Adrenal gland (tissue), 12 donors: ENCODE measurements around the gene MYT1. TPM values are rescaled to one million over a fixed set of nuclear protein-coding genes. Genes with fewer than 3 reads are reported as not detected.

Source experiments
- DNase-seq, 7 donors: peaks; one replicate each; pipeline ENCODE4 v3.0.0-alpha.2; 2019 to 2020
- H3K27ac ChIP-seq, 5 donors: fragments of 200-600 bp; sonication (generic) in 4 of 5; 1 replicate in 3 of 5; 2 replicates in 2 of 5; pipeline versions ENCODE4 v1.5.1 to v1.8.0; 2016 to 2020; ENCODE audit warnings: mild to moderate bottlenecking in 1 of 5
- H3K27me3 ChIP-seq: fragments of 200-600 bp; 2 replicates; pipeline ENCODE4 v1.8.0; 2021
- H3K36me3 ChIP-seq, 2 donors: fragments of 200-600 bp; replicated peaks in 1 of 2; 1 replicate in 1 of 2; 2 replicates in 1 of 2; pipeline versions ENCODE4 v1.5.1 to v1.8.0; 2018 to 2022
- H3K4me1 ChIP-seq, 2 donors: fragments of 200-600 bp; replicated peaks in 1 of 2; 1 replicate in 1 of 2; 2 replicates in 1 of 2; pipeline versions ENCODE4 v1.5.1 to v1.8.0; 2018 to 2021
- H3K4me3 ChIP-seq, 4 donors: fragments of 200-600 bp; sonication (generic) in 3 of 4; one replicate each; pipeline ENCODE4 v1.5.1; 2016 to 2018
- H3K9me3 ChIP-seq, 3 donors: fragments of 200-600 bp; sonication (generic) in 1 of 3; replicated peaks in 1 of 3; 1 replicate in 2 of 3; 2 replicates in 1 of 3; pipeline versions ENCODE4 v1.5.1 to v1.8.0; 2016 to 2021
- POLR2A ChIP-seq, 2 donors: fragments of 450-650 bp; IDR thresholded peaks; one replicate each; pipeline ENCODE4 v1.6.1; 2017; ENCODE audit warnings: antibody characterized with exemption in 2 of 2, mild to moderate bottlenecking in 2 of 2, moderate library complexity in 1 of 2
- WGBS, 4 donors: extraction: QIAGEN DNeasy Blood & Tissue Kit in 2 of 4; methylation state at CpG; one replicate each; pipeline versions ENCODE4 v1.1.5 to v1.1.7; 2013 to 2017; 5-methylcytosine and 5-hydroxymethylcytosine counted together
- intact Hi-C, 2 donors: fragments of 100-400 bp; cut with DNase I; formaldehyde crosslinking; loops; one replicate each; pipeline versions ENCODE4 v1.14.1 to v1.15.0; 2022 to 2023
- polyA plus RNA-seq, 3 donors: library from polyadenylated mRNA; stranded (reverse); fragments of 200-250 nt in 2 of 3; fragments of 350-450 nt in 1 of 3; fragmentation: Illumina TruSeq in 1 of 3; extraction: RNeasy Lipid Tissue Mini Kit (QIAGEN cat#74804) in 1 of 3; gene quantifications; one replicate each; pipeline ENCODE4 v1.2.3, GENCODE V29; 2013 to 2014
- total RNA-seq, 9 donors: library from RNA; depleted of rRNA in 4 of 9; stranded (reverse); fragments of >200 nt in 4 of 9; fragments of 120-200 nt in 1 of 9; fragmentation: NEBNext Ultra II Directional in 1 of 9; extraction: Animal tissue kit (Norgen Biotek cat#: 25700) in 1 of 9; gene quantifications; one replicate each; pipeline versions ENCODE4 v1.1.0 to v1.2.4, GENCODE V29; 2013 to 2023
- TF ChIP-seq, protein P1 (sequence below), 6 experiments: fragments of 450-650 bp in 4 of 6; fragments of 200-600 bp in 2 of 6; sonication (generic) in 1 of 6; IDR thresholded peaks; 1 replicate in 5 of 6; 2 replicates in 1 of 6; pipeline versions ENCODE4 v1.5.1 to v1.8.0; 2016 to 2021; ENCODE audit warnings: antibody characterized with exemption in 6 of 6, mild to moderate bottlenecking in 2 of 6, moderate library complexity in 1 of 6
- donor health status: healthy with polysubstance abuse.
- donor health status: Bipolar disorder and iron deficiency.
- donor health status: DM: yes; HTN: yes; CAD: no.
- donor health status: DM: no; HTN: no; CAD: no.
- donor health status: DM: no; HTN: no; CAD: no.
- donor health status: DM: yes; HTN: yes; CAD: no.

The MYT1 gene
- total and polyA plus RNA-seq, 12 donors = 0.61 to 8.5 (median 2.7) TPM

DNA sequence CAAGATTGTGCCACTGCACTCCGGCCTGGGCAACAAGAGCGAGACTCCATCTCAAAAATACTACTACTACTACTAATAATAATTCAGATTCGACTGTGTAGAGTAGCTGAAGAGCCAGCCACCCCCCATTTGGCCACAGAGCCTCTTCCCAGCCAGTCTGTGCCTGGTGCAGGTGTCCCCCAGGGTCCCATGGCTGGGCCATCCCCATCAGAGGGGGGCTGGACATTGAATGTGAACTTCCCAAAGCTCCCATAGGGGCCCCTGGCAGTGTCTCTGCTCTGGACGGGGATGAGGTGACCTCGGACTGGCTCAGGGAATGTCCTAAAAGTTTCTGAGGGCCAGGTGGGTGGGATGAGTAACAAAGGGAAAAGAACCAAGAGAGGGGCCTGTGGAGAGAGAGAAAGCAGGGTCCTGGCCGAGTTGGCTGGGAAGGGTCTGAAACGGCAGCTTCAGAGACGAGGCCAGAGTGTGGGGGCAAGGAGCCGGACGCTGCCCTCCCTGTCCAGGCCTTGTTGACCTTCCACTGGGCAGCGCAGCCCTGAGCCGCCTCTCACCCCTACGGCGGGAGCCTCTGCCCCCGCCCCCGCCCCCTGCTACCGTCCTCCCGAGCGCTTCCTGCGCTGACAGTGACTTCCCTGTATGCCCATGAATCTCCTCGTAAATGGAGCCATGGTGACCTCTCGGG lies 66.4 kb downstream of the MYT1 start:
- no peaks in the 10 kb centered on the region for H3K27me3 ChIP-seq
- H3K9me3 ChIP-seq = no peaks in the 10 kb centered on the region
- H3K4me3 ChIP-seq = no peak overlapping the region
- no peaks in the 10 kb centered on the region for H3K36me3 ChIP-seq
- 86 to 92% (median 88%) methylated on average over 17 to 22 of the region's 22 CpGs for WGBS, 4 donors
- TF ChIP-seq, protein P1, sequence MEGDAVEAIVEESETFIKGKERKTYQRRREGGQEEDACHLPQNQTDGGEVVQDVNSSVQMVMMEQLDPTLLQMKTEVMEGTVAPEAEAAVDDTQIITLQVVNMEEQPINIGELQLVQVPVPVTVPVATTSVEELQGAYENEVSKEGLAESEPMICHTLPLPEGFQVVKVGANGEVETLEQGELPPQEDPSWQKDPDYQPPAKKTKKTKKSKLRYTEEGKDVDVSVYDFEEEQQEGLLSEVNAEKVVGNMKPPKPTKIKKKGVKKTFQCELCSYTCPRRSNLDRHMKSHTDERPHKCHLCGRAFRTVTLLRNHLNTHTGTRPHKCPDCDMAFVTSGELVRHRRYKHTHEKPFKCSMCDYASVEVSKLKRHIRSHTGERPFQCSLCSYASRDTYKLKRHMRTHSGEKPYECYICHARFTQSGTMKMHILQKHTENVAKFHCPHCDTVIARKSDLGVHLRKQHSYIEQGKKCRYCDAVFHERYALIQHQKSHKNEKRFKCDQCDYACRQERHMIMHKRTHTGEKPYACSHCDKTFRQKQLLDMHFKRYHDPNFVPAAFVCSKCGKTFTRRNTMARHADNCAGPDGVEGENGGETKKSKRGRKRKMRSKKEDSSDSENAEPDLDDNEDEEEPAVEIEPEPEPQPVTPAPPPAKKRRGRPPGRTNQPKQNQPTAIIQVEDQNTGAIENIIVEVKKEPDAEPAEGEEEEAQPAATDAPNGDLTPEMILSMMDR (IDR thresholded peaks at IDR 0.05) = no peak
- no peak for TF ChIP-seq POLR2A (IDR thresholded peaks at IDR 0.05)
- intact Hi-C loops = no loop called here
- no peak for DNase-seq
- H3K27ac ChIP-seq = peak overlapping the region in 1 of 5 donors; percentile 26
- H3K4me1 ChIP-seq = peaks cover 13 to 17% of the 10 kb centered on the region in 2 donors

- DNase-seq = no peak
- 95 to 97% (median 96%) methylated on average over 21 to 27 of the region's 27 CpGs for WGBS, 4 donors
These were observed 67.6 kb downstream of the MYT1 start for GRCh38 chr20:64231621-64232550.

GRCh38 chr20:64232794-64233193 lies 68.5 kb downstream of the MYT1 start:
- Histone ChIP-seq H3K4me3 (no peak overlapping the region), H3K4me1 (peaks cover 13 to 17% of the 10 kb centered on the region in 2 donors), H3K9me3 (no peaks in the 10 kb centered on the region), H3K27ac (peak overlapping the region in 2 of 5 donors; percentile 44 to 63), H3K27me3 (no peaks in the 10 kb centered on the region), H3K36me3 (no peaks in the 10 kb centered on the region)
- peak; percentile 78 to 93 (median 89) for DNase-seq
- intact Hi-C loops = no loop called here
- WGBS, 4 donors = 47 to 64% (median 51%) methylated on average over 3 of the region's 3 CpGs
- peak in 1 of 2 donors; percentile 25 for TF ChIP-seq POLR2A (IDR thresholded peaks at IDR 0.05)
- TF ChIP-seq, protein P1 (IDR thresholded peaks at IDR 0.05) = no peak

More at GRCh38 chr20:64231621-64232550, 67.6 kb downstream of the MYT1 start:
- no peak for TF ChIP-seq POLR2A (IDR thresholded peaks at IDR 0.05)
- TF ChIP-seq, protein P1 (IDR thresholded peaks at IDR 0.05) = no peak
- H3K9me3 ChIP-seq = no peaks in the 10 kb centered on the region
- H3K27ac ChIP-seq = peak overlapping the region in 1 of 5 donors; percentile 44
- peaks cover 13 to 17% of the 10 kb centered on the region in 2 donors for H3K4me1 ChIP-seq
- no peak overlapping the region for H3K4me3 ChIP-seq
- H3K27me3 ChIP-seq = no peaks in the 10 kb centered on the region
- intact Hi-C loops = no loop called here
- H3K36me3 ChIP-seq = no peaks in the 10 kb centered on the region

DNA sequence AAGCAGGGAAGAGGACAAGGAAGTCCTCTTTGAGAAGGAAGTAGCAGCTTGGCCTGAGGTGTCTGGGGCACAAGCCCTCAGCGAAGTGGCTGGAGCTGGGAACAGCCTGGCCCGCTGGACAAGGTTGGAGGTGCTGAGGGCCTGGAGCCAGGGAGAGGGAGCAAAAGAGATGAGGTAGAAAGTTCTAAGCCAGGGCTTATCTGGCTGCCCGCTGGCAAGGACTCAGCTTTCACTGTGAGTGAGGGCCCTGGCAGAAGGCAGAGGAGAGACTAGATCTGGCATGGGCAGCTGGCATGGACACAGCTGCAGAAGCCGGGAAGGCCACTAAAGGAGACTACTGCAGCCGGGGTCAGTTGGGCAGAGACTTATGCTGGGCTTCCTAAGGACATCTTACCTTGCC lies 69.5 kb downstream of the MYT1 start:
- TF ChIP-seq, protein P1 (IDR thresholded peaks at IDR 0.05) = no peak
- peak in 1 of 2 donors; percentile 42 for TF ChIP-seq POLR2A (IDR thresholded peaks at IDR 0.05)
- H3K27ac ChIP-seq = peak overlapping the region; percentile 52 to 79 (median 72)
- WGBS, 4 donors = 32 to 55% (median 40%) methylated on average over 5 of the region's 5 CpGs
- H3K36me3 ChIP-seq = no peaks in the 10 kb centered on the region
- peak; percentile 82 to 95 (median 94) for DNase-seq
- H3K9me3 ChIP-seq = no peaks in the 10 kb centered on the region
- H3K27me3 ChIP-seq = no peaks in the 10 kb centered on the region
- peaks cover 13 to 17% of the 10 kb centered on the region in 2 donors for H3K4me1 ChIP-seq
- no peak overlapping the region for H3K4me3 ChIP-seq
- intact Hi-C loops = no loop called here
